Duodenal mucosa (tissue), 2 donors: ENCODE data around the gene CBX8.
A peak's percentile ranks its signal among the peaks of the same experiment; 100 is the strongest.

ENCODE experiments used
- H3K27ac ChIP-seq: one replicate; pipeline ENCODE4 v1.7.0; 2013; ENCODE audit warnings: low read depth, low read length
- H3K27me3 ChIP-seq, 2 donors: one replicate each; pipeline ENCODE4 v1.7.0; 2013; ENCODE audit warnings: low read length in 2 of 2, control low read depth in 1 of 2; ENCODE audit not compliant: insufficient read depth in 2 of 2, control insufficient read depth in 1 of 2
- H3K36me3 ChIP-seq, 2 donors: one replicate each; pipeline ENCODE4 v1.7.0; 2013; ENCODE audit warnings: low read length in 2 of 2, control low read depth in 1 of 2; ENCODE audit not compliant: insufficient read depth in 2 of 2, control insufficient read depth in 1 of 2
- H3K4me1 ChIP-seq, 2 donors: one replicate each; pipeline ENCODE4 v1.7.0; 2013; ENCODE audit warnings: low read length in 2 of 2, control low read depth in 1 of 2; ENCODE audit not compliant: insufficient read depth in 2 of 2, control insufficient read depth in 1 of 2
- H3K4me3 ChIP-seq, 2 donors: one replicate each; pipeline ENCODE4 v1.7.0; 2013; ENCODE audit warnings: low read length in 2 of 2, low read depth in 1 of 2
- H3K9ac ChIP-seq, 2 donors: one replicate each; pipeline ENCODE4 v1.7.0; 2013; ENCODE audit warnings: low read length in 2 of 2, low read depth in 1 of 2
- H3K9me3 ChIP-seq, 2 donors: one replicate each; pipeline ENCODE4 v1.7.0; 2013; ENCODE audit warnings: low read length in 2 of 2, control low read depth in 1 of 2; ENCODE audit not compliant: control insufficient read depth in 1 of 2

The CBX8 gene

GRCh38 chr17:79796763-79797491, at the start of gene CBX8:
CBX8 (minus strand) TSS chr17:79797077; CDS start chr17:79796998, 79 bp downstream.
- Histone ChIP-seq H3K4me3 (peak within 1 kb of the TSS; percentile 83 to 89), H3K27me3 (peaks cover 51 to 56% of the 10 kb centered on the region in 2 donors), H3K9me3 (no peaks in the 10 kb centered on the region), H3K9ac (peak within 1 kb of the TSS; percentile 73 to 76), H3K36me3 (peaks cover 0 to 4% of the 10 kb centered on the region in 2 donors), H3K4me1 (peaks cover 26 to 48% of the 10 kb centered on the region in 2 donors), H3K27ac (peak within 1 kb of the TSS; percentile 50)

DNA sequence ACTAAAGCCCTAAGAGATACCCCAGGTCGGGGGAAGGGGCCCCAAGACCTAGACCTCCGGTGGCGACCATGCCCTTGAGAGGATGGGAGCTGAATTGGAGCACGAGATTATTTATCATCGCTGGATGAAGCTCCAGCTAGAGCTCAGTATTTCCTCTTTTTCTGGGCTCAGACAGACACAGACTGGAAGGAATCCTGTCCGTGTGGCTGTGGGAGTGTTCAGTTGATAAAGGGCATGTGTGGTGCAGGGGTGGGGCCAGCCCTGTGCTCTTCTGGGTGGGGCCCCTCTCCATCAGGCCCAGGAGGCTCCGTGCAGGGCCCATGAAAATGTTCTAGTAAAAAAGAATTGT, 48.7 kb upstream of the CBX8 start:
- Histone ChIP-seq H3K27me3 (peaks cover 26 to 34% of the 10 kb centered on the region in 2 donors), H3K4me3 (no peak overlapping the region), H3K4me1 (peaks cover 27 to 34% of the 10 kb centered on the region in 2 donors), H3K27ac (no peak overlapping the region), H3K36me3 (no peaks in the 10 kb centered on the region), H3K9me3 (no peaks in the 10 kb centered on the region), H3K9ac (peak overlapping the region; percentile 1 to 54)

DNA sequence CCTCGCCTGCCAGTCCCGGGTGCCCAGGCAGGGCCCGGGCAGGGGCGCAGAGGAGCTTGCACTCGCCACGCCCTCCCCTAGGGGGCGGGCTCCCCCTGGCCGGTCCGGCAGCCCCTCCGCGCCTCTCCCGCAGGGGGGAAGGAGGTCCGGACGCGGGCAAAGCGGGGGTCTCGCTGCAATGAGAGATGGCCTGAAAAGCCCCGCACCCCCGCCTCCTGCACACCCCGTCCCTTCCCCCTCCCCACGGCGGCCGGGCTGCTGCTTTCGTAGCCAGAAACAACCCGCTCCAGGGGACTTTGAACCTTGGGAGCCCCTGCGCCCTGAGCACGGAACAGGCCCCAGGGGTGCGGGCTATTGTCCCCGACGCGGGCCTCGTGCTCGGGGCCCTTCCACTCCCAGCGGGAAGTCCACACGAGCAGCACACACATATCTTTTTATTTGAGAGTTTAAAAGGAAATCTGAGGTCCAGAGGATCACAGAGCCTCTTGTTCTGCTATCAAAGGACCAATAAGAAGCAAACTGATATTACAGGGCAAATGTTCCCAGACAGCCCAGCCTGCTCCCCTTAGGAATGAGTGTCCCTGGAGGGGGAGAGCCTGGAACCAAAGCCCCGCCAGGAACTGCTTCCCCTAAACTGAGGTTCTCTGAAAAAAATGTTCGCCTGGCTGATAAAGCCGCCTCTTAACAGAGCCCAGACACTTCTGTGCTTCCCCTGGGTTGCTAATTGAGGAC, 48.2 kb upstream of the CBX8 start:
- H3K4me3 ChIP-seq = peak overlapping the region in 1 of 2 donors; percentile 3
- peak overlapping the region; percentile 1 to 54 for H3K9ac ChIP-seq
- no peaks in the 10 kb centered on the region for H3K36me3 ChIP-seq
- peaks cover 31 to 39% of the 10 kb centered on the region in 2 donors for H3K27me3 ChIP-seq
- no peaks in the 10 kb centered on the region for H3K9me3 ChIP-seq
- no peak overlapping the region for H3K27ac ChIP-seq
- H3K4me1 ChIP-seq = peaks cover 31 to 36% of the 10 kb centered on the region in 2 donors

GRCh38 chr17:79843816-79844800, 47.2 kb upstream of the CBX8 start:
- Histone ChIP-seq H3K27ac (no peak overlapping the region), H3K27me3 (peaks cover 33 to 40% of the 10 kb centered on the region in 2 donors), H3K9ac (peak overlapping the region; percentile 55 to 59), H3K9me3 (no peaks in the 10 kb centered on the region), H3K4me1 (peaks cover 33 to 38% of the 10 kb centered on the region in 2 donors), H3K36me3 (no peaks in the 10 kb centered on the region), H3K4me3 (peak overlapping the region; percentile 69)

DNA sequence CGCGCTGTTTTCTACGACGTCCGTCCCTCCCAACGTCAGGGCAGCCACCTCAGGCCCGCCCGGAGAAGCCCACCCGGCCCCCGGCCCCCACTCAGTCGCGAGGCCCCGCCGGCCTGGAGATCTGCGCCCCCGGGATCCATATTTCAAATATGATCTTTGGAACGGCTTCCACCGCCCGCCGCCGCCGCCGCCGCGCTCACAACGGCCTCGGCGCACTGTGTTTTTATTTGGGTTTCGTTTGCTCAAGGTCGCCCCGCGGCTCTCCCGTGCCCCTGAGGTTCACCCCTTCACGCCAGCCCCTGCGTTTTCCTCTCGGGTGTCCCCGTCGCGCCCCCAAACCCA, 46.6 kb upstream of the CBX8 start:
- Histone ChIP-seq H3K9ac (peak overlapping the region; percentile 20 to 55), H3K9me3 (no peaks in the 10 kb centered on the region), H3K27me3 (peaks cover 33 to 34% of the 10 kb centered on the region in 2 donors), H3K36me3 (no peaks in the 10 kb centered on the region), H3K4me3 (peak overlapping the region; percentile 69), H3K27ac (no peak overlapping the region), H3K4me1 (peaks cover 33 to 38% of the 10 kb centered on the region in 2 donors)

- peaks cover 33 to 34% of the 10 kb centered on the region in 2 donors for H3K27me3 ChIP-seq
- no peaks in the 10 kb centered on the region for H3K9me3 ChIP-seq
- no peak overlapping the region for H3K27ac ChIP-seq
- peak overlapping the region; percentile 43 to 69 for H3K4me3 ChIP-seq
- H3K9ac ChIP-seq = peak overlapping the region; percentile 12 to 55
- H3K36me3 ChIP-seq = no peaks in the 10 kb centered on the region
- H3K4me1 ChIP-seq = peaks cover 35 to 38% of the 10 kb centered on the region in 2 donors
Measured at GRCh38 chr17:79842656-79843473, 46.0 kb upstream of the CBX8 start.

- H3K27me3 ChIP-seq = peaks cover 33 to 34% of the 10 kb centered on the region in 2 donors
- H3K36me3 ChIP-seq = no peaks in the 10 kb centered on the region
- peaks cover 40 to 41% of the 10 kb centered on the region in 2 donors for H3K4me1 ChIP-seq
- peak overlapping the region in 1 of 2 donors; percentile 55 for H3K9ac ChIP-seq
- H3K4me3 ChIP-seq = no peak overlapping the region
- no peaks in the 10 kb centered on the region for H3K9me3 ChIP-seq
- no peak overlapping the region for H3K27ac ChIP-seq
Measured at GRCh38 chr17:79842136-79842655, 45.3 kb upstream of the CBX8 start.

DNA sequence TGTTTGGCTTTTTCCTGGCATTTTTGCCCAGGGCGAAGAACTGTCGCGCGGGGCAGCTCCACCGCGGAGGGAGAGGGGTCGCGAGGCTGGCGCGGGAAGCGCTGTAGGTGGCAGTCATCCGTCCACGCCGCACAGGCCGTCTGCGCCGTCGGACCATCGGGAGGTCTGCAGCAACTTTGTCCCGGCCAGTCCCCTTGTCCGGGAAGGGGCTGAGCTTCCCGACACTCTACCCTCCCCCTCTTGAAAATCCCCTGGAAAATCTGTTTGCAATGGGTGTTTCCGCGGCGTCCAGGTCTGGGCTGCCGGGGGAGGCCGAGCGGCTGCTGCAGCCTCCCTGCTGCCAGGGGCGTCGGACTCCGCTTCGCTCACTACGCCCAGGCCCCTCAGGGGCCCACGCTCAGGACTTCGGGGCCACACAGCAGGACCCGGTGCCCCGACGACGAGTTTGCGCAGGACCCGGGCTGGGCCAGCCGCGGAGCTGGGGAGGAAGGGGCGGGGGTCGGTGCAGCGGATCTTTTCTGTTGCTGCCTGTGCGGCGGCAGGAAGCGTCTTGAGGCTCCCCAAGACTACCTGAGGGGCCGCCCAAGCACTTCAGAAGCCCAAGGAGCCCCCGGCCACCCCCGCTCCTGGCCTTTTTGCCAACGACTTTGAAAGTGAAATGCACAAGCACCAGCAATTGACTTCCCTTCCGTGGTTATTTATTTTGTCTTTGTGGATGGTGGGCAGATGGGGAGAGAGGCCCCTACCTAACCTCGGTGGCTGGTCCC, 44.7 kb upstream of the CBX8 start:
- H3K27me3 ChIP-seq = peaks cover 33 to 34% of the 10 kb centered on the region in 2 donors
- no peak overlapping the region for H3K27ac ChIP-seq
- H3K9me3 ChIP-seq = no peaks in the 10 kb centered on the region
- H3K4me1 ChIP-seq = peaks cover 46 to 48% of the 10 kb centered on the region in 2 donors
- H3K36me3 ChIP-seq = no peaks in the 10 kb centered on the region
- H3K4me3 ChIP-seq = no peak overlapping the region
- H3K9ac ChIP-seq = no peak overlapping the region

- Histone ChIP-seq H3K4me3 (peak overlapping the region in 1 of 2 donors; percentile 28), H3K27me3 (peaks cover 33 to 34% of the 10 kb centered on the region in 2 donors), H3K27ac (no peak overlapping the region), H3K9ac (no peak overlapping the region), H3K4me1 (peaks cover 52 to 53% of the 10 kb centered on the region in 2 donors), H3K36me3 (no peaks in the 10 kb centered on the region), H3K9me3 (no peaks in the 10 kb centered on the region)
Measured at GRCh38 chr17:79840989-79841286, 44.1 kb upstream of the CBX8 start.
